ENCODE results near the gene RAB3A.

The RAB3A gene

GRCh38 chr19:18174983-18175382 is 28.9 kb downstream of the RAB3A start:
- DNase-seq (ENCODE audit: extremely low spot score) = no peak

GRCh38 chr19:18173572-18174288 is 30.1 kb downstream of the RAB3A start, which contains the start of gene IFI30:
Gene IFI30 (plus strand): TSS chr19:18173813. CDS start chr19:18173842, 29 bp downstream.
- CTCF ChIA-PET = interaction anchor here (0.8 to 1.5 kb wide), 7 partner anchors 9 to 78 kb away, joined by 3 to 6 read pairs (median 4); partner anchors contain the start of gene MPV17L2
- TF ChIP-seq CTCF (IDR thresholded peaks at IDR 0.05; ENCODE audit: control extremely low read depth, extremely low read depth, low read depth, missing control alignments) = no peak
- POLR2A ChIA-PET = interaction anchor here (0.9 to 2.1 kb wide), 2 partner anchors 9 to 107 kb away, joined by 5 to 6 read pairs; partner anchors contain the start of gene JUND
- peak; percentile 89 for DNase-seq (ENCODE audit: extremely low spot score)

More at GRCh38 chr19:18174983-18175382, 28.9 kb downstream of the RAB3A start:
- POLR2A ChIA-PET = interaction anchor here (1.0 to 2.1 kb wide), 3 partner anchors 11 to 106 kb away, joined by 3 to 6 read pairs (median 3); partner anchors contain the start of gene JUND
- CTCF ChIA-PET = interaction anchor here (1.2 to 1.4 kb wide), 4 partner anchors 17 to 77 kb away, joined by 4 to 6 read pairs (median 4); no protein-coding TSS in a partner anchor
- no peak for TF ChIP-seq CTCF (IDR thresholded peaks at IDR 0.05; ENCODE audit: control extremely low read depth, extremely low read depth, low read depth, missing control alignments)

GRCh38 chr19:18173054-18173571 is 30.7 kb downstream of the RAB3A start:
- no peak for TF ChIP-seq CTCF (IDR thresholded peaks at IDR 0.05; ENCODE audit: control extremely low read depth, extremely low read depth, low read depth, missing control alignments)
- DNase-seq (ENCODE audit: extremely low spot score) = peak; percentile 46
- POLR2A ChIA-PET = no interaction called here
- CTCF ChIA-PET = interaction anchor here (0.8 to 3.8 kb wide), 4 partner anchors 11 to 20 kb away, joined by 3 to 29 read pairs (median 4); partner anchors contain the start of gene MPV17L2

GRCh38 chr19:18172331-18173053 is 31.4 kb downstream of the RAB3A start:
- ChIA-PET POLR2A (no interaction called here), CTCF (interaction anchor here (0.8 to 3.8 kb wide), 6 partner anchors 9 to 21 kb away, joined by 3 to 29 read pairs (median 4); partner anchors contain the start of gene MPV17L2)
- no peak for TF ChIP-seq CTCF (IDR thresholded peaks at IDR 0.05; ENCODE audit: control extremely low read depth, extremely low read depth, low read depth, missing control alignments)
- DNase-seq (ENCODE audit: extremely low spot score) = no peak

- ChIA-PET CTCF (interaction anchor here (0.9 to 3.8 kb wide), 10 partner anchors 9 to 58 kb away, joined by 3 to 29 read pairs (median 5); partner anchors contain the start of genes MPV17L2 and PIK3R2), POLR2A (interaction anchor here (1.3 to 1.6 kb wide), 2 partner anchors 21 to 110 kb away, joined by 4 to 6 read pairs; partner anchors contain the start of genes JUND and MPV17L2)
- TF ChIP-seq CTCF (IDR thresholded peaks at IDR 0.05; ENCODE audit: control extremely low read depth, extremely low read depth, low read depth, missing control alignments) = no peak
- peak; percentile 53 for DNase-seq (ENCODE audit: extremely low spot score)
Observed at GRCh38 chr19:18171605-18172327, 32.1 kb downstream of the RAB3A start.
